Stimulated activated CD8-positive, alpha-beta memory T cell treated with anti-CD3 and anti-CD28 coated beads, Interleukin-4, amount 100 ng/mL, for 1 hour (primary cell): ENCODE results near the gene PCNX4.

Experiments used
- DNase-seq, 2 donors: peaks; one replicate each; pipeline ENCODE4 v3.0.0-alpha.2; 2020; ENCODE audit warnings: low read depth in 2 of 2, low spot score in 1 of 2

Gene PCNX4

DNA sequence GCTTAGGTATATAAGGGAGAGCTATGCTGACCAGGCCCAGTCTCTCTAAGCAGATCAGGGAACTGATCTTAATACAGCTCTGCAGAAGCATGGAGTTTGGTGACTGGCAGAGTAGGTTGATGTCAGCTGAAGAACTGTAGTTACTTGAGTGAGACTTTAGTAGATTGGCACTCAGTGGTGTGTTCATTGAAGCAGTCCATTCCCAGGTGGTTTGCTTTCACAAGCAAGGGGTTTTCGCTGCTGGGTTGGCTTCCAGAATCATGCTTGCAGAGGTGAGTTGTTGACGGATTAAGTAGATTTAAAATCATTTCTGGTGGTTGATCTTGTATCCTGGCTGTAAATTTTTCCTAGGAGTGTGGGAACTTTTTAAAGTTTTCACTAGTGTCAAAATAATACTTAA is 80.0 kb downstream of the PCNX4 start:
- DNase-seq = no peak

GRCh38 chr14:60174352-60175254 is 82.9 kb downstream of the PCNX4 start:
- DNase-seq = no peak

- no peak for DNase-seq
Measured at GRCh38 chr14:60175255-60175902, 83.7 kb downstream of the PCNX4 start.

- DNase-seq = no peak
Measured at GRCh38 chr14:60178164-60178563, 86.4 kb downstream of the PCNX4 start.

DNA sequence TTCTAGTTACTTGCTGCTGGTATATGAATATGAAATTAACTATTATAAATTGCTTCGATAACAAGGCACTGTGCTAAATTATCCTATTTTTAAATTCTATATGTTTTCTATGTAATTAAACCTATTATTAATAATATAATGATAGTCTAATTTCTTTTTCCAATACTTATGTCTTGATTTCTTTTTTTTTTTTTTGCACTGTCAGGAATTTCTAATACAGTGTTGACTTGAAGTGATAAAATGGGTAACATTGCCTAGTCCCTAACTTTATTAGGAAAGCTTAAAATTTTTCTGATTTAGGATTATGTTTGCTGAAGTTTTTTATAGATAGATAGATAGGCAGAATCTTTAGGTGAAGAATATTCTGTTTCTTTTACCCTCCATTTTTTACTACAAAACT is 87.1 kb downstream of the PCNX4 start:
- no peak for DNase-seq

- no peak for DNase-seq
Measured at GRCh38 chr14:60179431-60179869, 87.7 kb downstream of the PCNX4 start.

GRCh38 chr14:60183138-60183537 is 91.4 kb downstream of the PCNX4 start:
- DNase-seq = no peak

- DNase-seq = no peak
Measured at GRCh38 chr14:60183741-60184140, 92.0 kb downstream of the PCNX4 start.

DNA sequence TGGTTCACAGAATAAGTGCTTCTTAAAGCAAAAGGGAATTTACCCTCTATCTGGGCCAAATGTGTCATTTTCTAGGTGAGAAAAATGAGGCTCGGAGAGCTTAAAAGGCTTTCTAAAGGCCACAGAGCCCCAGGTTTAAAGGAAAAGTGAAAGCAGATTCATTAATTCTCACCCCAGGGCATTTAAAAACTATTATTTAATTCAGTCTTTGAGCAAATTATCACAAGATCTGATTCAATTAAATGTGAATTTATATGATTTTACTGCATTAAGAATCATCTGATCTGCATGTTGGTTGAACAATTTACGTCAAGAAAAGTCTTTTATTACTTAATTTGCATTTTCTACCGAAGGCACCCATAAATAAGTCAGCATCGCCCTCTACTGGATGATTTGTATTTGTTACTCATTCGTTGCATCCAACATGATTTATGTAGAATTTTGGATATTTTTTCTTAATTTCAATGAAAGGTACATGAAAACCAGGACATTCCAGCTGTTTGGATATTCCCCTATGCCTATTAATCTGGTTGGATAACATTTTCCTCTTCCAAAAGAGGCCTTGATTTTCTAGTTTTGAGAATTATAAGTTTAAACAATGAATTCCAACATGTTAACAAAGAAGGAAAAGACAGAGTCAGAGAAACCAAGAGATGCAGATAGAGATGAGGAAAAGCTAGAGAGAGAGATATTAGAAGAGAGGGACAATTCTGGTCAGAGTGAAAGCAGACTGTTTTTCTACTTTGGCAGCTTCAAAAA is 92.6 kb downstream of the PCNX4 start:
- DNase-seq = no peak

- DNase-seq = no peak
Measured at GRCh38 chr14:60184905-60185555, 93.3 kb downstream of the PCNX4 start.

DNA sequence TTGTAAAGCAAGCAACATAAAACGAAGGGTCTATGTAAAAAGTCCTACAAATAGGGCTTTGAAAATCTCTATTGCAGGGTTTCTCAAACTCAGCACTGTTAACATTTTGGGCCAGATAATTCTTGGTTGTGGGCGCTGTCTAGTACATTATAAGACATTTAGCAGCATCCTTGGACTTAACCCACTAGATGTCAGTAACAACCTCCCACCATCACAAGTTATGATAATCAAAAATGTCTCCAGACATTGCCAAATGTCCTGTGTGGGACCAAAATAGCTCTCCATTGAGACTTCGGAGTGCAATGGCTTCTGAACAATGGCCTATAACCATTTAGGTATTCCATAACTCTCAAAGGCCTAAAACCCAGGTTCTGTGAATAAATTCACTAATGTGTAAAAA is 96.4 kb downstream of the PCNX4 start:
- no peak for DNase-seq

GRCh38 chr14:60188696-60189095 is 97.0 kb downstream of the PCNX4 start:
- no peak for DNase-seq

GRCh38 chr14:60189923-60190840 is 98.5 kb downstream of the PCNX4 start:
- no peak for DNase-seq

GRCh38 chr14:60195179-60195810 is 103.6 kb downstream of the PCNX4 start:
- no peak for DNase-seq

DNA sequence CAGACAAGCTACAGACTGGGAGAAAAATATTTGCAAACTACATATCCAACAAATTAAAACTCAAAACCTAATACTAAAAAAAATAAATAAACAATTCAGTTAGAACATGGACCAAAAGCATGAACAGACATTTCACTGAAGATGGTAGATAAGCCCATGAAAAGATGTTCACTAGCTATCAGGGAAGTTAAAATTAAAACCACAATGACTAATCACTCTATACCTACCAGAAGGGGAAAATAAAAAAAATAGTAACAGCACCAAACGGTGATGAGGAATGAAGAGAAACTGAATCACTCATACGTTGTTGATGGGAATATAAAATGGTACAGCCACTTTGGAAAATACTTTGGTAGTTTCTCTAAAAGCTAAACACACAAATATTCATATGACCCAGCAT is 104.6 kb downstream of the PCNX4 start:
- no peak for DNase-seq

DNA sequence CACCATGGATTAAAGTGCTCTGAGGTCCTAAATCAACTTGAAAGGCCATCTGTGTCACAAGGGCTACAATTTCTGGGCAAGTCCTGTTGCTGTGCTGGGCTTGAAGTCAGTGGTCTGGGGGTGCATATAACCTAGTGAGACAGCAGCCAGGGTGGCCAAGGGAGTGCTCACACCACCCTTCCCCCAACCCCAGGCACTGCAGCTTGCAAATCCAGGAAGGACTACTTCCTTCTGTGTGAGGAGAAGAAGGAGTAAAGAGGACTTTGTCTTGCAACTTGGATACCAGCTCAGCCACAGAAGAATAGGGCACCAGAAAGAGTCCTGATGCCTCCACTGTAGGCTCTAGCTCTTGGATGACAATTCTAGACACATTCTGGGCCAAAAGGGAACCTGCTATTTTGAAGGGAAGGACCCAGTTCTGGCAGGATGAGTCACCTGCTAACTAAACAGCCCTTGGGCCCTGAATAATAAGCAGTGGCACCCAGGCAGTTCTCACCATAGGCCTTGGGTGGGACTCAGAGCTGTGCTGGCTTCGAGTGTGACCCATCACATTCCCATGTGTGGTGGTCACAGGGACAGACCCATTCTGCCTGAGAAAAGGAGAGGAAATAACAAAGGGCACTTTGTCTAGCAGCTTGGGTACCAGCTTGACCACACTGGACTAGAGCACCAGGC is 106.0 kb downstream of the PCNX4 start:
- no peak for DNase-seq

GRCh38 chr14:60199321-60199720 is 107.6 kb downstream of the PCNX4 start:
- no peak for DNase-seq

DNA sequence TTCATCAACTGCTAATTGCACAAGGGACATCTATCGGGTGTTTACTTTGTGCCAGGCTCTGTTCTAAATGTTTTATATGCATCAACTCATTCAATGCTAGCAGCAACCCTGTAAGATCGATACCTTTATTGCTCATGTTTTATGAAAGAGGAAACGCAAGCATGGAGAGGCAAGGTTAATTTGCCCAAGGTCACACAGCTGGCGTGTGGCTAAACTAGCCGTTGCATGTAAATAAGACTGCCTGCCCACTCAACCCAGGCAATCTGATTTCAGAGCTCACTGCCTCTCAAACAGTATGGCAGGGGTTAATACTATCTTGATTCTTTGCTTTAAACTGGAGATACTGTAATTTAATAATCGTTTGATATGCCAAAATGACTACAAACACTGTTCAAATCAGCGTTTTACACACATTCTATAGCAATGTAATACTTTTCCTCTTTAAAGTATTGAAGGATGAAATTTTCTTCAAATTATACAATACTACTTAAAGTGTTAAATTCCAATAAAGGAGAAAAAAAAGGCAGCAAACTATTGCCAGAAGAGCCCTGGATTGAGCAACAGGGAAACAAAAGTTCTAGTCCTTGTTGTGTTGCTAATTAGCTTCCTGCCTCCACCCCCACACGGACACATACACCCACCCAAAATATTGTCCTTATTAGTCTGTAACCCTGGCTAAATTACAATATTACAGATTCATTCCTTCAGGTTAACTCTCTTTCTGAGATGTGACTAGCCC is 112.5 kb downstream of the PCNX4 start:
- DNase-seq = no peak
